ENCODE data around the gene BEND6. TPM values are rescaled to one million over a fixed set of nuclear protein-coding genes. Genes with fewer than 3 reads are reported as not detected.
"Not testable (repeated sequence)": the region's sequence is repeated elsewhere in the genome, so short reads cannot be mapped to it uniquely, and the experiment has no call there.

BEND6 gene
- total RNA-seq, 1 experiment from 2014 or later: 8.0 TPM

DNA sequence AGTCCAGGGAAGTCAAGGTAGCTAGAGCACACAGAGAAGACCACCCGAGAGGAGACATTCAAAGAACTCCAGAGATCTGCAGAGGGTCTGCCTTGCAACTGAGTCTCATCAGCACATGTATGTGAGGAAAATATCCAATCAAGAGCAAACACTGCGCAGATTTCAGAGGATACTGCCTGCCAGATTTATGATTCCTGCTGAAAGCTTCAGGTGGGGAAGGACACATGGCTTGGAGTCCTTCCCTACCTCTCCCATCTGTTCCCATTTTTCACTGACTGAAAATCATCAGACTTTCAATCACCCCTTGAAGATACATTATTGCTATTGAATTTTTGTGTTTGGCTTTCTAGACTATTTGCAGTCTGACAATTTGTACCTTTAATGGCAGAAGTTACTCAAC is 84.0 kb downstream of the BEND6 start:
- peaks cover 7% of the 10 kb centered on the region; the same call in 1 of the 2 replicates for H3K4me1 ChIP-seq (ENCODE audit: control insufficient read depth, insufficient read depth, low read length)
- in situ Hi-C loops (cut with HindIII; ENCODE audit: low pct_unique_long_range_greater_than_20kb, low sequenced_read_pairs): no loop called here
- TF ChIP-seq TCF7L2 (IDR thresholded peaks at IDR 0.05; ENCODE audit: low read depth, low read length): no peak
- TF ChIP-seq, protein P1, sequence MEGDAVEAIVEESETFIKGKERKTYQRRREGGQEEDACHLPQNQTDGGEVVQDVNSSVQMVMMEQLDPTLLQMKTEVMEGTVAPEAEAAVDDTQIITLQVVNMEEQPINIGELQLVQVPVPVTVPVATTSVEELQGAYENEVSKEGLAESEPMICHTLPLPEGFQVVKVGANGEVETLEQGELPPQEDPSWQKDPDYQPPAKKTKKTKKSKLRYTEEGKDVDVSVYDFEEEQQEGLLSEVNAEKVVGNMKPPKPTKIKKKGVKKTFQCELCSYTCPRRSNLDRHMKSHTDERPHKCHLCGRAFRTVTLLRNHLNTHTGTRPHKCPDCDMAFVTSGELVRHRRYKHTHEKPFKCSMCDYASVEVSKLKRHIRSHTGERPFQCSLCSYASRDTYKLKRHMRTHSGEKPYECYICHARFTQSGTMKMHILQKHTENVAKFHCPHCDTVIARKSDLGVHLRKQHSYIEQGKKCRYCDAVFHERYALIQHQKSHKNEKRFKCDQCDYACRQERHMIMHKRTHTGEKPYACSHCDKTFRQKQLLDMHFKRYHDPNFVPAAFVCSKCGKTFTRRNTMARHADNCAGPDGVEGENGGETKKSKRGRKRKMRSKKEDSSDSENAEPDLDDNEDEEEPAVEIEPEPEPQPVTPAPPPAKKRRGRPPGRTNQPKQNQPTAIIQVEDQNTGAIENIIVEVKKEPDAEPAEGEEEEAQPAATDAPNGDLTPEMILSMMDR (IDR thresholded peaks at IDR 0.05): no peak
- TF ChIP-seq SIN3A (IDR thresholded peaks at IDR 0.05; ENCODE audit: borderline replicate concordance, insufficient read depth, low read depth, low read length): no peak
- TF ChIP-seq, protein P2, sequence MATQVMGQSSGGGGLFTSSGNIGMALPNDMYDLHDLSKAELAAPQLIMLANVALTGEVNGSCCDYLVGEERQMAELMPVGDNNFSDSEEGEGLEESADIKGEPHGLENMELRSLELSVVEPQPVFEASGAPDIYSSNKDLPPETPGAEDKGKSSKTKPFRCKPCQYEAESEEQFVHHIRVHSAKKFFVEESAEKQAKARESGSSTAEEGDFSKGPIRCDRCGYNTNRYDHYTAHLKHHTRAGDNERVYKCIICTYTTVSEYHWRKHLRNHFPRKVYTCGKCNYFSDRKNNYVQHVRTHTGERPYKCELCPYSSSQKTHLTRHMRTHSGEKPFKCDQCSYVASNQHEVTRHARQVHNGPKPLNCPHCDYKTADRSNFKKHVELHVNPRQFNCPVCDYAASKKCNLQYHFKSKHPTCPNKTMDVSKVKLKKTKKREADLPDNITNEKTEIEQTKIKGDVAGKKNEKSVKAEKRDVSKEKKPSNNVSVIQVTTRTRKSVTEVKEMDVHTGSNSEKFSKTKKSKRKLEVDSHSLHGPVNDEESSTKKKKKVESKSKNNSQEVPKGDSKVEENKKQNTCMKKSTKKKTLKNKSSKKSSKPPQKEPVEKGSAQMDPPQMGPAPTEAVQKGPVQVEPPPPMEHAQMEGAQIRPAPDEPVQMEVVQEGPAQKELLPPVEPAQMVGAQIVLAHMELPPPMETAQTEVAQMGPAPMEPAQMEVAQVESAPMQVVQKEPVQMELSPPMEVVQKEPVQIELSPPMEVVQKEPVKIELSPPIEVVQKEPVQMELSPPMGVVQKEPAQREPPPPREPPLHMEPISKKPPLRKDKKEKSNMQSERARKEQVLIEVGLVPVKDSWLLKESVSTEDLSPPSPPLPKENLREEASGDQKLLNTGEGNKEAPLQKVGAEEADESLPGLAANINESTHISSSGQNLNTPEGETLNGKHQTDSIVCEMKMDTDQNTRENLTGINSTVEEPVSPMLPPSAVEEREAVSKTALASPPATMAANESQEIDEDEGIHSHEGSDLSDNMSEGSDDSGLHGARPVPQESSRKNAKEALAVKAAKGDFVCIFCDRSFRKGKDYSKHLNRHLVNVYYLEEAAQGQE (IDR thresholded peaks at IDR 0.05; ENCODE audit: insufficient read depth in 1 of 2, low read depth in 2 of 2, low read length in 1 of 2): no peak
- POLR2A ChIA-PET: no interaction called here
- ATAC-seq (no peak), DNase-seq (ENCODE audit: low read depth, low spot score) (no peak)
- H3K9me3 ChIP-seq (ENCODE audit: control insufficient read depth, insufficient read depth, low read depth, low read length): no peaks in the 10 kb centered on the region
- no TSS peak for BruUV-seq (replicated peaks)
- CTCF ChIA-PET: no interaction called here
- H3K27me3 ChIP-seq (ENCODE audit: control insufficient read depth, insufficient read depth, low read length): no peaks in the 10 kb centered on the region; the same call in 1 of the 2 replicates
- H3K27ac ChIP-seq (ENCODE audit: low read length): no peak overlapping the region
- H3K4me3 ChIP-seq (ENCODE audit: low read depth in 2 of 2, low read length in 2 of 2): no peak overlapping the region
- H3K36me3 ChIP-seq (ENCODE audit: control insufficient read depth, insufficient read depth, low read length): no peaks in the 10 kb centered on the region
- intact Hi-C loops (cut with micrococcal nuclease; ENCODE audit: unreplicated experiment): no loop called here

DNA sequence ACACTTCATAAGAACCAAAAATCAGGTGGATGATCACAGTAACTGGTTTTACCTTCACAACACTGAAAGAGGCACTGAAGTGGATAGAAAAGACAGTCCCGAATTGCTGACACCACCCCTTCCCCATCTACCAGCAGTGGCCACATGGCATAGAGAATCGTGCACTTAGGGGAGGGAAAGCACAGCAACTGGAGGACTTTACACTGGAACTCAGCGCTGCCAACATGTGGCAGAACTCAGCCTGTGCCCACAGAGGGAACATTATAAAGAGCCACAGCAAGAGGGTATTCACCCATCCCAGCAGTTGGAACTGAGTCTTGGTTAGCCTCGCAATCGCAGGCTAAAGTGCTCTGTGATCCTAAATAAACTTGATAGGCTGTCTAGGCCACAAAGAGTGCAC is 85.1 kb downstream of the BEND6 start:
- intact Hi-C loops (cut with micrococcal nuclease; ENCODE audit: unreplicated experiment): no loop called here
- Histone ChIP-seq H3K4me3 (ENCODE audit: low read depth in 2 of 2, low read length in 2 of 2) (no peak overlapping the region), H3K27ac (ENCODE audit: low read length) (no peak overlapping the region), H3K9me3 (ENCODE audit: control insufficient read depth, insufficient read depth, low read depth, low read length) (no peaks in the 10 kb centered on the region), H3K36me3 (ENCODE audit: control insufficient read depth, insufficient read depth, low read length) (no peaks in the 10 kb centered on the region), H3K4me1 (ENCODE audit: control insufficient read depth, insufficient read depth, low read length) (peaks cover 7% of the 10 kb centered on the region; the same call in 1 of the 2 replicates), H3K27me3 (ENCODE audit: control insufficient read depth, insufficient read depth, low read length) (no peaks in the 10 kb centered on the region; the same call in 1 of the 2 replicates)
- no TSS peak for BruUV-seq (replicated peaks)
- ChIA-PET CTCF (no interaction called here), POLR2A (no interaction called here)
- in situ Hi-C loops (cut with HindIII; ENCODE audit: low pct_unique_long_range_greater_than_20kb, low sequenced_read_pairs): no loop called here
- no peak for TF ChIP-seq POLR2AphosphoS5 (IDR thresholded peaks at IDR 0.05; ENCODE audit: low read depth, low read length)
- TF ChIP-seq, protein P1 (IDR thresholded peaks at IDR 0.05): peak; percentile 52
- TF ChIP-seq, protein P2 (IDR thresholded peaks at IDR 0.05; ENCODE audit: insufficient read depth in 1 of 2, low read depth in 2 of 2, low read length in 1 of 2): no peak
- TF ChIP-seq TCF7L2 (IDR thresholded peaks at IDR 0.05; ENCODE audit: low read depth, low read length): no peak
- DNase-seq (ENCODE audit: low read depth, low spot score) (no peak), ATAC-seq (peak; percentile 74)

DNA sequence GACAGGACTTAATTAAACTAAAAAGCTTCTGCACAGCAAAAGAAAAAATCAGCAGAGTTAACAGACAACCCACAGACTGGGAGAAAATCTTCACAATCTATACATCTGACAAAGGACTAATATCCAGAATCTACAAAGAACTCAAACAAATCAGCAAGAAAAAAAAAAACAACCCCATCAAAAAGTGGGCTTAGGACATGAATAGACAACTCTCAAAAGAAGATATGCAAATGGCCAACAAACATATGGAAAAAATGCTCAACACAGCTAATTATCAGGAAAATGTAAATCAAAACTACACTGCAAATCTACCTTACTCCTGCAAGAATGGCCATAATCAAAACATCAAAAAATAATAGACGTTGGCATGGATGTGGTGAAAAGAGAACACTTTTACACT is 89.2 kb downstream of the BEND6 start:
- H3K4me1 ChIP-seq (ENCODE audit: control insufficient read depth, insufficient read depth, low read length); H3K27me3 ChIP-seq (ENCODE audit: control insufficient read depth, insufficient read depth, low read length); CTCF ChIA-PET; H3K27ac ChIP-seq (ENCODE audit: low read length); H3K4me3 ChIP-seq (ENCODE audit: low read depth in 2 of 2, low read length in 2 of 2); H3K9me3 ChIP-seq (ENCODE audit: control insufficient read depth, insufficient read depth, low read depth, low read length); DNase-seq (ENCODE audit: low read depth, low spot score); ATAC-seq; intact Hi-C loops (cut with micrococcal nuclease; ENCODE audit: unreplicated experiment); BruUV-seq (replicated peaks); POLR2A ChIA-PET; in situ Hi-C loops (cut with HindIII; ENCODE audit: low pct_unique_long_range_greater_than_20kb, low sequenced_read_pairs); H3K36me3 ChIP-seq (ENCODE audit: control insufficient read depth, insufficient read depth, low read length): not testable (repeated sequence)
